ENCODE data around the gene DKK3.

GRCh38 chr11:12003336-12003735, 5.1 kb downstream of the DKK3 start:
- TF ChIP-seq POLR2A (IDR thresholded peaks at IDR 0.05; ENCODE audit: low read length) (no peak), GATA1 (IDR thresholded peaks at IDR 0.05; ENCODE audit: low read depth, low read length) (no peak)
